Endothelial cell (in vitro differentiated cells): ENCODE results near the gene DDX41. TPM values are rescaled to one million over a fixed set of nuclear protein-coding genes. Genes with fewer than 3 reads are reported as not detected.

Experiments
- DNase-seq: peaks from one replicate; pipeline ENCODE4 v3.0.0; 2021; ENCODE audit warnings: low spot score
- H3K27ac Mint-ChIP-seq: one replicate; pipeline ENCODE4 v1.8.0; 2021; ENCODE audit warnings: mixed read lengths, inconsistent platforms; ENCODE audit not compliant: unreplicated experiment
- H3K27me3 Mint-ChIP-seq: one replicate; pipeline ENCODE4 v1.8.0; 2021; ENCODE audit warnings: mild to moderate bottlenecking, moderate library complexity, mixed read lengths, inconsistent platforms; ENCODE audit not compliant: unreplicated experiment
- H3K36me3 Mint-ChIP-seq: one replicate; pipeline ENCODE4 v1.8.0; 2021; ENCODE audit warnings: mild to moderate bottlenecking, low read depth, mixed read lengths, inconsistent platforms; ENCODE audit not compliant: unreplicated experiment
- H3K4me1 Mint-ChIP-seq: one replicate; pipeline ENCODE4 v1.8.0; 2021; ENCODE audit warnings: mild to moderate bottlenecking, mixed read lengths, inconsistent platforms; ENCODE audit not compliant: unreplicated experiment
- H3K4me3 Mint-ChIP-seq: one replicate; pipeline ENCODE4 v1.8.0; 2021; ENCODE audit warnings: mild to moderate bottlenecking, mixed read lengths, inconsistent platforms; ENCODE audit not compliant: unreplicated experiment
- H3K9me3 Mint-ChIP-seq: one replicate; pipeline ENCODE4 v1.8.0; 2021; ENCODE audit warnings: mixed read lengths, inconsistent platforms; ENCODE audit not compliant: unreplicated experiment
- total RNA-seq: library from RNA; stranded (reverse); fragmentation: NEBNext Ultra II Directional; extraction: Animal tissue kit (Norgen Biotek cat#: 25700); gene quantifications from one replicate; pipeline ENCODE4 v1.2.1, GENCODE V29; 2021; ENCODE audit not compliant: unreplicated experiment
- TF ChIP-seq, protein P1 (sequence below): fragments of 200-600 bp; sonication (generic); IDR thresholded peaks from one replicate; pipeline ENCODE4 v1.5.0; 2021; ENCODE audit warnings: antibody characterized with exemption; ENCODE audit not compliant: unreplicated experiment

DDX41 gene
- total RNA-seq, 1 donor from 2014 or later, result 125 TPM

DNA sequence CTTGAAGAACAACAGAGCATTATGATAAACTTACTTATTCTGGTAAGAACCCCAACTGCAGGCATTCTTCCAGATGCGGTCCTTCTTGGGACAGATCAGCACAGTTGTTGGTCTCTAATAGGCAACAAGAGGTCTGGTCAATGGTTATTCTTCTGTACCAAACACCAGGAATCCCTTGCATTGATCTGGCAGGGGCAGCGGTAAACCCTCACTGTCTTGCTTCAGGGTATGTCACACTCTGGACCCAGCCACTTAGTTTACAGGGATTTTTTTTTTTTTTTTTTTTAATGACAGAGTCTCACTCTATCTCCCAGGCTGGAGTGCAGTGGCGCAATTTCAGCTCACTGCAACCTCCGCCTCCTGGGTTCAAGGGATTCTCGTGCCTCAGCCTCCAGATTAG, 38.9 kb upstream of the DDX41 start:
- TF ChIP-seq, protein P1, sequence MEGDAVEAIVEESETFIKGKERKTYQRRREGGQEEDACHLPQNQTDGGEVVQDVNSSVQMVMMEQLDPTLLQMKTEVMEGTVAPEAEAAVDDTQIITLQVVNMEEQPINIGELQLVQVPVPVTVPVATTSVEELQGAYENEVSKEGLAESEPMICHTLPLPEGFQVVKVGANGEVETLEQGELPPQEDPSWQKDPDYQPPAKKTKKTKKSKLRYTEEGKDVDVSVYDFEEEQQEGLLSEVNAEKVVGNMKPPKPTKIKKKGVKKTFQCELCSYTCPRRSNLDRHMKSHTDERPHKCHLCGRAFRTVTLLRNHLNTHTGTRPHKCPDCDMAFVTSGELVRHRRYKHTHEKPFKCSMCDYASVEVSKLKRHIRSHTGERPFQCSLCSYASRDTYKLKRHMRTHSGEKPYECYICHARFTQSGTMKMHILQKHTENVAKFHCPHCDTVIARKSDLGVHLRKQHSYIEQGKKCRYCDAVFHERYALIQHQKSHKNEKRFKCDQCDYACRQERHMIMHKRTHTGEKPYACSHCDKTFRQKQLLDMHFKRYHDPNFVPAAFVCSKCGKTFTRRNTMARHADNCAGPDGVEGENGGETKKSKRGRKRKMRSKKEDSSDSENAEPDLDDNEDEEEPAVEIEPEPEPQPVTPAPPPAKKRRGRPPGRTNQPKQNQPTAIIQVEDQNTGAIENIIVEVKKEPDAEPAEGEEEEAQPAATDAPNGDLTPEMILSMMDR, result no peak
- no peak for DNase-seq
- no peak overlapping the region for H3K27ac Mint-ChIP-seq
- H3K36me3 Mint-ChIP-seq, result peaks cover 8% of the 10 kb centered on the region
- H3K4me3 Mint-ChIP-seq, result no peak overlapping the region
- peaks cover 16% of the 10 kb centered on the region for H3K4me1 Mint-ChIP-seq
- peaks cover 11% of the 10 kb centered on the region for H3K27me3 Mint-ChIP-seq
- no peaks in the 10 kb centered on the region for H3K9me3 Mint-ChIP-seq

DNA sequence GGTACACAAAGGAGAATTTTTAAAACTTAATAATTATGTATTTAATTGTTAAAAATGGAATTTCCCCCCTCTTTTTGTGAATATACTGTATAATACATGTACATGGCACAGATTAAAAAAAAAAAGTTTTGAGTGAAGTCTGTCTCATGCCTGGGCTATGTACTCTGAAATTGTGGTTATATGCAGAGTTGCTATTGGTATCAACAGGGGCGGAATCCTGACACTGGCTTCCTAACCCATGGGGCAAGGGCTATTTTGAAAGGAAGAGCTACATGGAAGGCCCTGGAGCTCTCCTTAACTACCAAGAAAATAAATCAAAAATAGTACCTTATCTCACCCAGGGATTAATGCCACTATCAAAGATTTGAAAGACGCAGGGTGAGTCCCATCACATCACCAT, 38.5 kb upstream of the DDX41 start:
- peaks cover 11% of the 10 kb centered on the region for H3K27me3 Mint-ChIP-seq
- no peak overlapping the region for H3K27ac Mint-ChIP-seq
- no peaks in the 10 kb centered on the region for H3K9me3 Mint-ChIP-seq
- DNase-seq, result no peak
- H3K4me3 Mint-ChIP-seq, result peak overlapping the region; percentile 80
- H3K4me1 Mint-ChIP-seq, result peaks cover 16% of the 10 kb centered on the region
- TF ChIP-seq, protein P1, result no peak
- H3K36me3 Mint-ChIP-seq, result peaks cover 8% of the 10 kb centered on the region

DNA sequence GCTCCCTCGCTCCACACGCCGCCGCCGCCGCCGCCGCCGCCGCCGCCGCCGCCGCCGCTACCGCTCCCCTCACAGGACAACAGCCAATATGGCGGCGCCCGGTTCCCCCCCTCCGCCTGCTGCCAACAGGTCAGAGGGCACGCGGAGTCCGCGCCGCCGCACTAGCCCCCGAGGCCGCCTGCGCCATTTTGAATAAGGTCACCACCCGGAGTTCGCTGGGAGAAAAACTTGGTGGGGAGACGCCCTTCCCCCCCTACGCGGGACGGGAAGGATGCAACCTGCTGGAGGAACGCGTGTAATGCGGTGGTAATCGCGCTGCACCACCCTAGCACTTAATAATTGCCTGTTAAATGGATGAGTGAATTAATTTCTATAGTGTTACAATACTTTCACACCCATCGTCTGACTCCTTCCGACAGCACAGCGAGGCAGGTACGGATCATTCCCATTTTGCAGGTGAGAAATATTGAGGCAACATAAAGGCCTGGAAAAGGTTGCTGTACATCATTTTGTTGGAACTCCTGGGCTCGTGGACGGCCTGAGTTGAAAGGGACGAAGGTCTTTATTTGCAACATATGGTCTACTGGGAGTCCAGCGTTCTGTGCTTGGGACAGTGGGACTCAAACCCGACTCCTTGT, 37.8 kb upstream of the DDX41 start, which contains the start of gene FAM193B:
TSS of gene FAM193B (minus strand) at position 90 of the 638 bp plus-strand sequence. CDS start 105 bp downstream, outside the sequence.
- TF ChIP-seq, protein P1, result peak; percentile 17
- H3K4me1 Mint-ChIP-seq, result peaks cover 16% of the 10 kb centered on the region
- H3K27me3 Mint-ChIP-seq, result peaks cover 11% of the 10 kb centered on the region
- H3K27ac Mint-ChIP-seq, result no peak within 1 kb of the TSS
- H3K36me3 Mint-ChIP-seq, result peaks cover 8% of the 10 kb centered on the region
- H3K4me3 Mint-ChIP-seq, result peak within 1 kb of the TSS; percentile 93
- H3K9me3 Mint-ChIP-seq, result no peaks in the 10 kb centered on the region
- peak; percentile 96 for DNase-seq

DNA sequence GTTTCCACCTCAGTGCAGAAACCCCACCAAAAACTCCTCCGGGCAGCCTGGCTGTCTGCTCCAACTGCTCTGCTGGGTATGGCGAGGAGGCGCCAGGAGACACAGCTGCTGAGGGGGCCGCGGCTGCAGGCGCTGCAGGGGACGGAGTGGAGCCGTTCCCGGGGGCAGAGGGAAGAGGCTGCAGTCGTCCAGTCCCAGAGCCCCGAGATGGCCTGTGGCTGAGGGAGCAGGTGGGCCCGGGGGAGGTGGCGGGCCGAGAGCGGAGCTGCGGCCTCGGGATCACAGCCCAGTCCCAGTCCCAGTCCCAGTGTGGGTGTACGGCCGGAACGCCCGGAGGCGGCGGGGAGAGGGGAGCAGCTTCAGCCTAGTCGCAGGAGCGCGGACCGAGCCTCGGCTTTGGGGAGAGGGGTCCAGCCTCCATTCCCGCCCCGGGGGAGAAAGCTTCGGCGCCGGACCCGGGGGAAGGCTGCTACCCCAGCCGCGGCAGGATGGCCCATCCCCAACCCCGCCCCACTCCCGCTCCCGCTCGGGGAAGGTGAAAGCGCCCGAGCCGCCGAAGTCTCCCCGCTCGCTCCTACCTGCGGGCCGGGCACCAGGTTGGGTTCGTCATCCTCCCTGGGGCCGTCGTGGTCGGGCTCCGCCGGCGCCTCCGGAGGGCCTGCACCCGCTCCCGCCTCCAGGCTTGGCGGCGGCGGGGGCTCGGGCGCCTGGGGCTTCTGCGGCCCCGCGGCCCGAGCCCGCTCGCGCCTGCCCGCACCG, 37.1 kb upstream of the DDX41 start:
- peaks cover 17% of the 10 kb centered on the region for H3K4me1 Mint-ChIP-seq
- TF ChIP-seq, protein P1, result no peak
- DNase-seq, result peak; percentile 30
- H3K36me3 Mint-ChIP-seq, result peaks cover 8% of the 10 kb centered on the region
- no peaks in the 10 kb centered on the region for H3K9me3 Mint-ChIP-seq
- peaks cover 11% of the 10 kb centered on the region for H3K27me3 Mint-ChIP-seq
- H3K27ac Mint-ChIP-seq, result no peak overlapping the region
- peak overlapping the region; percentile 93 for H3K4me3 Mint-ChIP-seq
